Measurements from ENCODE around the gene SLC39A8.

Gene SLC39A8

GRCh38 chr4:102342404-102343074, 2.7 kb downstream of the SLC39A8 start:
- ATAC-seq: no peak
- no peak for TF ChIP-seq ESRRG (CRISPR knock-in tag; IDR thresholded peaks at IDR 0.05)
- no peak for TF ChIP-seq ZNF70 (CRISPR knock-in tag; IDR thresholded peaks at IDR 0.05)
- TF ChIP-seq OSR1 (CRISPR knock-in tag; IDR thresholded peaks at IDR 0.05): no peak
- no peak for TF ChIP-seq TOX (CRISPR knock-in tag; IDR thresholded peaks at IDR 0.05; ENCODE audit: borderline replicate concordance)
- TF ChIP-seq PPARA (CRISPR knock-in tag; IDR thresholded peaks at IDR 0.05; ENCODE audit: borderline replicate concordance): no peak
- TF ChIP-seq CSDC2 (CRISPR knock-in tag; IDR thresholded peaks at IDR 0.05): no peak

GRCh38 chr4:102341201-102341600, 4.1 kb downstream of the SLC39A8 start:
- no peak for TF ChIP-seq ZFP30 (CRISPR knock-in tag; IDR thresholded peaks at IDR 0.05)
- no peak for TF ChIP-seq ARNTL (CRISPR knock-in tag; IDR thresholded peaks at IDR 0.05; ENCODE audit: borderline replicate concordance, low read depth)
- no peak for TF ChIP-seq ESRRG (CRISPR knock-in tag; IDR thresholded peaks at IDR 0.05)

GRCh38 chr4:102339018-102339417, 6.3 kb downstream of the SLC39A8 start:
- TF ChIP-seq CSRNP3 (CRISPR knock-in tag; IDR thresholded peaks at IDR 0.05) (no peak), PPARA (CRISPR knock-in tag; IDR thresholded peaks at IDR 0.05; ENCODE audit: borderline replicate concordance) (no peak), ARNTL (CRISPR knock-in tag; IDR thresholded peaks at IDR 0.05; ENCODE audit: borderline replicate concordance, low read depth) (no peak), RARB (CRISPR knock-in tag; IDR thresholded peaks at IDR 0.05) (no peak), ISL1 (CRISPR knock-in tag; IDR thresholded peaks at IDR 0.05) (no peak), TSHZ2 (CRISPR knock-in tag; IDR thresholded peaks at IDR 0.05) (no peak)
- no peak for ATAC-seq

More at GRCh38 chr4:102341201-102341600, 4.1 kb downstream of the SLC39A8 start:
- no peak for ATAC-seq

GRCh38 chr4:102338405-102338804, 6.9 kb downstream of the SLC39A8 start:
- TF ChIP-seq ZC3H10 (CRISPR knock-in tag; IDR thresholded peaks at IDR 0.05): no peak
- no peak for TF ChIP-seq CREB5 (CRISPR knock-in tag; IDR thresholded peaks at IDR 0.05; ENCODE audit: low read depth)
- no peak for TF ChIP-seq ZNF8 (CRISPR knock-in tag; IDR thresholded peaks at IDR 0.05)
- TF ChIP-seq PPARA (CRISPR knock-in tag; IDR thresholded peaks at IDR 0.05; ENCODE audit: borderline replicate concordance): no peak
- TF ChIP-seq ESRRG (CRISPR knock-in tag; IDR thresholded peaks at IDR 0.05): no peak
- TF ChIP-seq BACH2 (CRISPR knock-in tag; IDR thresholded peaks at IDR 0.05; ENCODE audit: borderline replicate concordance): no peak
- no peak for ATAC-seq

- TF ChIP-seq PATZ1 (CRISPR knock-in tag; IDR thresholded peaks at IDR 0.05; ENCODE audit: borderline replicate concordance) (no peak), OSR1 (CRISPR knock-in tag; IDR thresholded peaks at IDR 0.05) (no peak), ZFP30 (CRISPR knock-in tag; IDR thresholded peaks at IDR 0.05) (no peak), BACH2 (CRISPR knock-in tag; IDR thresholded peaks at IDR 0.05; ENCODE audit: borderline replicate concordance) (no peak), PPARA (CRISPR knock-in tag; IDR thresholded peaks at IDR 0.05; ENCODE audit: borderline replicate concordance) (no peak), CSRNP3 (CRISPR knock-in tag; IDR thresholded peaks at IDR 0.05) (no peak)
- no peak for ATAC-seq
Measured at GRCh38 chr4:102335616-102336015, 9.7 kb downstream of the SLC39A8 start.
